ENCODE data around the gene LMX1B. TPM values are rescaled to one million over a fixed set of nuclear protein-coding genes. Genes with fewer than 3 reads are reported as not detected.
A peak's percentile ranks its signal among the peaks of the same experiment; 100 is the strongest.

Gene LMX1B
- total RNA-seq, 1 experiment from 2014 or later, result 11.3 TPM

- peaks cover 9 to 36% of the 10 kb centered on the region in 2 experiments for H3K4me1 ChIP-seq (ENCODE audit: control insufficient read depth in 1 of 2, insufficient read depth in 2 of 2, low read length in 2 of 2)
- no peak overlapping the region for H2AFZ ChIP-seq (ENCODE audit: low read depth, low read length, poor library complexity, severe bottlenecking)
- intact Hi-C loops (cut with micrococcal nuclease), result no loop called here
- no peaks in the 10 kb centered on the region for H3K27me3 ChIP-seq (ENCODE audit: insufficient read depth, low read length)
- H3K9ac ChIP-seq (ENCODE audit: low read length), result no peak overlapping the region
- no peak overlapping the region for H3K27ac ChIP-seq (ENCODE audit: low read depth, low read length)
- H4K20me1 ChIP-seq (ENCODE audit: insufficient read depth), result no peaks in the 10 kb centered on the region
- ChIA-PET CTCF (no interaction called here), POLR2A (no interaction called here), RAD21 (ENCODE audit: low non-redundant PET in 1 of 2, low total read pairs in 2 of 2, uncharacterized antibody in 2 of 2, unreplicated experiment in 2 of 2) (no interaction called here)
- no peak overlapping the region for H3K4me3 ChIP-seq (replicated peaks in 1 of 2; ENCODE audit: low read depth in 1 of 2, low read length in 2 of 2)
- no TSS peak for BruUV-seq (replicated peaks)
- no peaks in the 10 kb centered on the region for H3K9me2 ChIP-seq (ENCODE audit: insufficient read depth)
- no peak for TF ChIP-seq ZBTB33 (IDR thresholded peaks at IDR 0.05; ENCODE audit: extremely low read depth, insufficient replicate concordance, low read length)
- TF ChIP-seq FOSL1 (IDR thresholded peaks at IDR 0.05; ENCODE audit: low read depth), result peak; percentile 77
- no peak for TF ChIP-seq CEBPB (IDR thresholded peaks at IDR 0.05; ENCODE audit: low read depth)
- TF ChIP-seq SP1 (IDR thresholded peaks at IDR 0.05; ENCODE audit: low read depth), result no peak
- TF ChIP-seq ZNF274 (IDR thresholded peaks at IDR 0.05; ENCODE audit: low read depth, low read length), result no peak
- TF ChIP-seq ATF3 (IDR thresholded peaks at IDR 0.05), result no peak
- no peaks in the 10 kb centered on the region for H3K9me3 ChIP-seq (ENCODE audit: control insufficient read depth in 1 of 2, insufficient read depth in 1 of 2, low read depth in 1 of 2, low read length in 2 of 2)
- no peaks in the 10 kb centered on the region for H3K79me2 ChIP-seq (ENCODE audit: insufficient read depth, low read length)
- H3K36me3 ChIP-seq (ENCODE audit: control insufficient read depth in 1 of 2, insufficient read depth in 2 of 2, low read length in 2 of 2), result no peaks in the 10 kb centered on the region
- DNase-seq (ENCODE audit: low read depth, low spot score) (no peak), ATAC-seq (peak; percentile 38)
- H3K4me2 ChIP-seq (ENCODE audit: low read length), result peak overlapping the region; percentile 14; the same call in 1 of the 2 replicates
Measured at GRCh38 chr9:126668058-126668457, 54.3 kb downstream of the LMX1B start.

- Histone ChIP-seq H3K4me3 (replicated peaks in 1 of 2; ENCODE audit: low read depth in 1 of 2, low read length in 2 of 2) (no peak overlapping the region), H3K79me2 (ENCODE audit: insufficient read depth, low read length) (no peaks in the 10 kb centered on the region), H3K4me1 (ENCODE audit: control insufficient read depth in 1 of 2, insufficient read depth in 2 of 2, low read length in 2 of 2) (peaks cover 0 to 26% of the 10 kb centered on the region in 2 experiments; a peak in 3 of 4 replicates), H3K27me3 (ENCODE audit: insufficient read depth, low read length) (no peaks in the 10 kb centered on the region), H3K27ac (ENCODE audit: low read depth, low read length) (no peak overlapping the region), H3K9me2 (ENCODE audit: insufficient read depth) (no peaks in the 10 kb centered on the region), H3K4me2 (ENCODE audit: low read length) (no peak overlapping the region), H4K20me1 (ENCODE audit: insufficient read depth) (no peaks in the 10 kb centered on the region), H2AFZ (ENCODE audit: low read depth, low read length, poor library complexity, severe bottlenecking) (no peak overlapping the region), H3K9me3 (ENCODE audit: control insufficient read depth in 1 of 2, insufficient read depth in 1 of 2, low read depth in 1 of 2, low read length in 2 of 2) (no peaks in the 10 kb centered on the region), H3K36me3 (ENCODE audit: control insufficient read depth in 1 of 2, insufficient read depth in 2 of 2, low read length in 2 of 2) (no peaks in the 10 kb centered on the region), H3K9ac (ENCODE audit: low read length) (no peak overlapping the region)
- intact Hi-C loops (cut with micrococcal nuclease), result no loop called here
- DNase-seq (ENCODE audit: low read depth, low spot score) (no peak), ATAC-seq (no peak)
- BruUV-seq (replicated peaks), result no TSS peak
- TF ChIP-seq SP1 (IDR thresholded peaks at IDR 0.05; ENCODE audit: low read depth) (no peak), REST (IDR thresholded peaks at IDR 0.05; ENCODE audit: low read depth) (no peak), JUND (IDR thresholded peaks at IDR 0.05) (no peak), ZNF274 (IDR thresholded peaks at IDR 0.05; ENCODE audit: low read depth, low read length) (no peak), POLR2A (IDR thresholded peaks at IDR 0.05; ENCODE audit: borderline replicate concordance, extremely low read depth, insufficient read depth, insufficient read length) (no peak), CTCF (IDR thresholded peaks at IDR 0.05 in 2 of 3, conservative IDR thresholded peaks at IDR 0.05 in 1 of 3; ENCODE audit: borderline replicate concordance in 1 of 3, insufficient read depth in 1 of 3, low read depth in 2 of 3, low read length in 2 of 3) (no peak), ZFX (IDR thresholded peaks at IDR 0.05) (no peak), RAD21 (IDR thresholded peaks at IDR 0.05; ENCODE audit: low read depth) (no peak)
- RAD21 ChIA-PET (ENCODE audit: low non-redundant PET in 1 of 2, low total read pairs in 2 of 2, uncharacterized antibody in 2 of 2, unreplicated experiment in 2 of 2), result no interaction called here
- POLR2A ChIA-PET, result no interaction called here
- CTCF ChIA-PET, result no interaction called here
Measured at GRCh38 chr9:126669108-126669507, 55.4 kb downstream of the LMX1B start.

Data from HCT116 (cell line).